OCI-LY1 (cell line): ENCODE measurements around the gene RPUSD4.

Source experiments
- H2AFZ ChIP-seq: fragments of 200-600 bp; sonication (generic), shearing (Covaris generic); 2 replicates; pipeline ENCODE4 v1.6.0; 2014; ENCODE audit warnings: antibody characterized with exemption, mild to moderate bottlenecking, low read length
- H3F3A ChIP-seq: fragments of 200-600 bp; sonication (generic), shearing (Covaris generic); 2 replicates; pipeline ENCODE4 v1.6.0; 2014; ENCODE audit warnings: mild to moderate bottlenecking, antibody characterized with exemption, low read length, moderate library complexity; ENCODE audit not compliant: insufficient read depth
- H3K27ac ChIP-seq: fragments of 200-600 bp; sonication (generic); 2 replicates; pipeline ENCODE4 v1.5.1; 2014; ENCODE audit warnings: low read length, mixed run types, mild to moderate bottlenecking, low read depth; ENCODE audit not compliant: poor library complexity, severe bottlenecking
- H3K27me3 ChIP-seq: fragments of 200-600 bp; sonication (generic); 2 replicates; pipeline ENCODE4 v1.6.0; 2014; ENCODE audit warnings: antibody characterized with exemption, mild to moderate bottlenecking, low read length, moderate library complexity; ENCODE audit not compliant: insufficient read depth
- H3K36me3 ChIP-seq: fragments of 200-600 bp; sonication (generic); 2 replicates; pipeline ENCODE4 v1.6.1; 2014; ENCODE audit warnings: mild to moderate bottlenecking, antibody characterized with exemption, low read length, moderate library complexity, mixed read lengths; ENCODE audit not compliant: insufficient read depth
- H3K4me1 ChIP-seq: fragments of 200-600 bp; sonication (generic); 2 replicates; pipeline ENCODE4 v1.5.1; 2014; ENCODE audit warnings: mild to moderate bottlenecking, low read length, moderate library complexity; ENCODE audit not compliant: insufficient read depth, severe bottlenecking
- H3K4me2 ChIP-seq: fragments of 200-600 bp; sonication (generic), shearing (Covaris generic); 2 replicates; pipeline ENCODE4 v1.6.1; 2014; ENCODE audit warnings: low read length
- H3K4me3 ChIP-seq: fragments of 200-600 bp; sonication (generic); 2 replicates; pipeline ENCODE4 v1.5.1; 2014; ENCODE audit warnings: low read length, low read depth, mild to moderate bottlenecking, mixed read lengths; ENCODE audit not compliant: poor library complexity, severe bottlenecking
- H3K79me2 ChIP-seq: fragments of 200-600 bp; shearing (Covaris generic); 2 replicates; pipeline ENCODE4 v1.6.1; 2016; ENCODE audit warnings: mixed run types, low read length, mixed read lengths; ENCODE audit not compliant: insufficient read depth
- H3K9ac ChIP-seq: fragments of 200-600 bp; sonication (generic), shearing (Covaris generic); 2 replicates; pipeline ENCODE4 v1.6.1; 2014; ENCODE audit warnings: mild to moderate bottlenecking, low read length, mixed read lengths
- H3K9me2 ChIP-seq: fragments of 200-600 bp; sonication (generic), shearing (Covaris generic); 2 replicates; pipeline ENCODE4 v1.6.1; 2014; ENCODE audit warnings: low read depth, mild to moderate bottlenecking, low read length, mixed read lengths
- H3K9me3 ChIP-seq: fragments of 200-600 bp; shearing (Covaris generic); 2 replicates; pipeline ENCODE4 v1.6.1; 2014; ENCODE audit warnings: low read length, mixed read lengths
- H4K20me1 ChIP-seq: fragments of 200-600 bp; sonication (generic), shearing (Covaris generic); 2 replicates; pipeline ENCODE4 v1.6.0; 2016; ENCODE audit warnings: mild to moderate bottlenecking, low read length; ENCODE audit not compliant: insufficient read depth
- EZH2 ChIP-seq: fragments of 200-600 bp; sonication (generic), shearing (Covaris generic); IDR thresholded peaks from 2 replicates; pipeline ENCODE4 v1.8.0; 2017; ENCODE audit warnings: borderline replicate concordance, mixed run types, mild to moderate bottlenecking, antibody characterized with exemption, low read length, moderate library complexity, mixed read lengths
- TF ChIP-seq, protein P1 (sequence below): fragments of 200-600 bp; sonication (generic), shearing (Covaris generic); IDR thresholded peaks from 2 replicates; pipeline ENCODE4 v1.5.1; 2017; ENCODE audit warnings: mild to moderate bottlenecking, antibody characterized with exemption, low read length, moderate library complexity, mixed read lengths

The RPUSD4 gene

DNA sequence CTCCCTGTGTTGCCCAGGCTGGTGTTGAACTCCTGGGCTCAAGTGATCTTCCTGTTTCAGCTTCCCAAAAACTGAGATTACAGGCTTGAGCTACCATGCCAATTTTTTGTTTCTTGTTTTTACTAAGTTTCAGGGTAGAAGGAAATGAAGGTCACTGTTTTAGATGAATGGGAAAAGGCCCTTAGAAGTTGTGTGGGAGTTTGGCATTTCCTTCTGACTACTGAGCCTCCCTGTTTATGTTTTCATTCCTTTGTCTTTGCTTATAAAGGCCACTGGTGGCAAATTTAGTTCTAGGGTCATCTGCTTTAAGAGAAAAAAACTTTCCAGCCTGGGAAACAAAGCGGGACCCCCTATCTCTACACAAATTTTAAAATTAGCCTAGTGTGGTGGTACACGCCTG lies 35.2 kb upstream of the RPUSD4 start:
- Histone ChIP-seq H3K4me3 (no peak overlapping the region), H3K9me3 (no peaks in the 10 kb centered on the region), H3K4me2 (no peak overlapping the region), H3K79me2 (no peaks in the 10 kb centered on the region), H3K4me1 (no peaks in the 10 kb centered on the region), H3F3A (no peaks in the 10 kb centered on the region), H3K36me3 (peaks cover 8% of the 10 kb centered on the region), H3K27me3 (no peaks in the 10 kb centered on the region), H3K9me2 (no peaks in the 10 kb centered on the region), H2AFZ (no peak overlapping the region), H3K9ac (no peak overlapping the region), H3K27ac (no peak overlapping the region), H4K20me1 (no peaks in the 10 kb centered on the region)
- TF ChIP-seq EZH2, result no peak
- TF ChIP-seq, protein P1, sequence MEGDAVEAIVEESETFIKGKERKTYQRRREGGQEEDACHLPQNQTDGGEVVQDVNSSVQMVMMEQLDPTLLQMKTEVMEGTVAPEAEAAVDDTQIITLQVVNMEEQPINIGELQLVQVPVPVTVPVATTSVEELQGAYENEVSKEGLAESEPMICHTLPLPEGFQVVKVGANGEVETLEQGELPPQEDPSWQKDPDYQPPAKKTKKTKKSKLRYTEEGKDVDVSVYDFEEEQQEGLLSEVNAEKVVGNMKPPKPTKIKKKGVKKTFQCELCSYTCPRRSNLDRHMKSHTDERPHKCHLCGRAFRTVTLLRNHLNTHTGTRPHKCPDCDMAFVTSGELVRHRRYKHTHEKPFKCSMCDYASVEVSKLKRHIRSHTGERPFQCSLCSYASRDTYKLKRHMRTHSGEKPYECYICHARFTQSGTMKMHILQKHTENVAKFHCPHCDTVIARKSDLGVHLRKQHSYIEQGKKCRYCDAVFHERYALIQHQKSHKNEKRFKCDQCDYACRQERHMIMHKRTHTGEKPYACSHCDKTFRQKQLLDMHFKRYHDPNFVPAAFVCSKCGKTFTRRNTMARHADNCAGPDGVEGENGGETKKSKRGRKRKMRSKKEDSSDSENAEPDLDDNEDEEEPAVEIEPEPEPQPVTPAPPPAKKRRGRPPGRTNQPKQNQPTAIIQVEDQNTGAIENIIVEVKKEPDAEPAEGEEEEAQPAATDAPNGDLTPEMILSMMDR, result no peak

DNA sequence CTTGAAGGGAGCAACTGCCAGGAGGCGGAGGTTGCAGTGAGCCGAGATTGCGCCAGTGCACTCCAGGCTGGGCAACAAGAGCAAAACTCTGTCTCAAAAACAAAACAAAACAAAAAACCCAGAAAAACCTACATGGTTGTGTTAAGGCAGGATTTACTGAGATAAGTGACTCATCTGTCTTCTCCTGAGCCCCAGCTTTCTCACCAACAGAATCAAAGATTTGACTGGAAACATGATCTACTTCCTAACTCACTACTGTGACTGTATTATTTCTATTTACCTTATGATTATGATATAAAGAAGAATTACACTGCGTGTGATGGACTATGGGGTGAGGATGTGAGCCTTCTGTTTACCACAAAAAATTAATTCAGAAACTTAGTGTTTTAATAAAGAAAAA lies 21.9 kb upstream of the RPUSD4 start:
- Histone ChIP-seq H3K4me1 (no peaks in the 10 kb centered on the region), H3K9me3 (no peaks in the 10 kb centered on the region), H3K9me2 (no peaks in the 10 kb centered on the region), H3K36me3 (peaks cover 7% of the 10 kb centered on the region), H3F3A (no peaks in the 10 kb centered on the region), H3K9ac (no peak overlapping the region), H3K4me2 (no peak overlapping the region), H2AFZ (no peak overlapping the region), H4K20me1 (no peaks in the 10 kb centered on the region), H3K4me3 (no peak overlapping the region), H3K27ac (no peak overlapping the region), H3K27me3 (no peaks in the 10 kb centered on the region), H3K79me2 (no peaks in the 10 kb centered on the region)
- no peak for TF ChIP-seq EZH2
- TF ChIP-seq, protein P1, result no peak

DNA sequence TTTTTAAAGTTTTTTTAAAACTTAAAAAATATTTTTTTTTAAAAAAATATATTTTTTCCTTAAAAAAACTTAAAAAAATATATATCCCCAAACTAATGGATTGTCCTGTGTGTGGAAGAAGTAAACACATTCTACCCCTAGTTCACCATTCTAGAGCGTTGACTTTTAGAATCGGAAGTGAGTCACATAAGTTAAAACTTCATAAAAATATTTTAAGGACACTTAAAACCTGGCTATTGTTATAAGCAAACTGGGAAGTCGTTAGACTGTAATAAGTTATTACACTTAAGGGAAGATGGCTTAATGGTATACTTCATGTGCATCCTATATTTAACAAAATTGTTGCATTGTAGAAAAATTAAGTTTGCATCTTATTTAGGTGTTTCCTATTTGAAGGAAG lies 21.2 kb upstream of the RPUSD4 start:
- Histone ChIP-seq H3K36me3 (peaks cover 4% of the 10 kb centered on the region; the same call in 1 of the 2 replicates), H4K20me1 (no peaks in the 10 kb centered on the region), H2AFZ (no peak overlapping the region), H3K4me3 (no peak overlapping the region), H3K27me3 (no peaks in the 10 kb centered on the region), H3K27ac (no peak overlapping the region), H3K4me1 (no peaks in the 10 kb centered on the region), H3K9ac (no peak overlapping the region), H3F3A (no peaks in the 10 kb centered on the region), H3K9me3 (no peaks in the 10 kb centered on the region), H3K4me2 (no peak overlapping the region), H3K9me2 (no peaks in the 10 kb centered on the region), H3K79me2 (no peaks in the 10 kb centered on the region)
- TF ChIP-seq, protein P1, result no peak
- no peak for TF ChIP-seq EZH2
